ACC112 (cell line): ENCODE results near the gene NRF1.

Experiments
- H2AFZ ChIP-seq: fragments of 200-600 bp; sonication (generic); one replicate; pipeline ENCODE4 v1.6.0; 2017; ENCODE audit warnings: antibody characterized with exemption, low read length; ENCODE audit not compliant: unreplicated experiment
- H3K27ac ChIP-seq: fragments of 200-600 bp; sonication (generic); 2 replicates; pipeline ENCODE4 v1.5.1; 2014; ENCODE audit warnings: low read depth, mild to moderate bottlenecking, antibody characterized with exemption, low read length, moderate library complexity
- H3K27me3 ChIP-seq: fragments of 200-600 bp; sonication (generic); 2 replicates; pipeline ENCODE4 v1.6.1; 2014; ENCODE audit warnings: mild to moderate bottlenecking, antibody characterized with exemption, low read length, moderate library complexity, mixed read lengths; ENCODE audit not compliant: insufficient read depth
- H3K36me3 ChIP-seq: fragments of 200-600 bp; sonication (generic); 2 replicates; pipeline ENCODE4 v1.6.1; 2016; ENCODE audit warnings: mild to moderate bottlenecking, antibody characterized with exemption, low read length, moderate library complexity, mixed read lengths; ENCODE audit not compliant: insufficient read depth
- H3K4me1 ChIP-seq: fragments of 200-600 bp; sonication (generic); one replicate; pipeline ENCODE4 v1.6.1; 2016; ENCODE audit warnings: low read length, mixed read lengths; ENCODE audit not compliant: insufficient read depth, unreplicated experiment, control insufficient read depth
- H3K4me3 ChIP-seq: fragments of 200-600 bp; sonication (generic); 2 replicates; pipeline ENCODE4 v1.5.1; 2014; ENCODE audit warnings: mild to moderate bottlenecking, low read depth, low read length
- H3K79me2 ChIP-seq: fragments of 200-600 bp; sonication (generic); one replicate; pipeline ENCODE4 v1.6.0; 2016; ENCODE audit warnings: low read length; ENCODE audit not compliant: control insufficient read depth, unreplicated experiment, insufficient read depth

The NRF1 gene

DNA sequence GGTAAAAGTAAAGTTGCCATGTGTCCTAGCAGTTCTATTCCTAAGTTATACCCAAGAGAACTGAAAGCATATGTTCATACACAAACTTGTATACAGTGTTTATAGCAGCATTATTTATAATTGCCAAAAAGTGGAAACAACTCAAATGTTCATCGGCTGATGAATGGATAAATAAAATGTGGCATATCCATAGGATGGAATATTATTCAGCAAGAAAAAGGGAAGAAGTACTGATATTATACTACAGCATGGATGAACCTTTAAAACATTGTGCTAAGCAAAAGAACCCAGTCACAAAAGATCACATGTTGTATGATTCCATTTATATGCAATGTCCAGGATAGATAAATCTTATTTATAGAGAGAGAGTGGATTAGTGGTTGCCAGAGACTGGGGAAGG is 68.9 kb downstream of the NRF1 start:
- no peak overlapping the region for H3K27ac ChIP-seq
- peaks cover 5% of the 10 kb centered on the region for H3K36me3 ChIP-seq
- no peaks in the 10 kb centered on the region for H3K27me3 ChIP-seq
- no peak overlapping the region for H2AFZ ChIP-seq
- H3K4me3 ChIP-seq = no peak overlapping the region
- no peaks in the 10 kb centered on the region for H3K4me1 ChIP-seq
- no peaks in the 10 kb centered on the region for H3K79me2 ChIP-seq

DNA sequence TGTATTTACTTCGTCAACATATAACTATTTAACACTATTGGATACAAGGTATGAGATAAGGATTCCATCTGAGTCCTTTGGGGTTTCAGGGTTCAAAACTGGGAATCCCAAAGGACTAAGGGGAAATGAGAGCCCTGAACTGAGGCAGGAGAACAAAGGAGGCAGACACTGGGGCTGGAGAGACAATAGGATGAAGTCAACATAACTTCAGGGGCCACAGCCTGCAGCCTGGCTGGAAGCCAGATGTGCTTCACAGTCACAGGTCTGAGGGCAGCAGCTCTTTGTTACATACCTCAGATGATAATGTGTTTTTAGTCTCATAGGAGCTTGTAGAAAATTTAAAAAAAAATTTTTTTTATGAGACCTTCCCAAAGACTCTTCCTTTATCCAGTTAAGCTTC is 73.3 kb downstream of the NRF1 start:
- Histone ChIP-seq H3K27me3 (no peaks in the 10 kb centered on the region), H2AFZ (no peak overlapping the region), H3K27ac (no peak overlapping the region), H3K4me3 (no peak overlapping the region), H3K79me2 (no peaks in the 10 kb centered on the region), H3K4me1 (no peaks in the 10 kb centered on the region), H3K36me3 (no peaks in the 10 kb centered on the region)

DNA sequence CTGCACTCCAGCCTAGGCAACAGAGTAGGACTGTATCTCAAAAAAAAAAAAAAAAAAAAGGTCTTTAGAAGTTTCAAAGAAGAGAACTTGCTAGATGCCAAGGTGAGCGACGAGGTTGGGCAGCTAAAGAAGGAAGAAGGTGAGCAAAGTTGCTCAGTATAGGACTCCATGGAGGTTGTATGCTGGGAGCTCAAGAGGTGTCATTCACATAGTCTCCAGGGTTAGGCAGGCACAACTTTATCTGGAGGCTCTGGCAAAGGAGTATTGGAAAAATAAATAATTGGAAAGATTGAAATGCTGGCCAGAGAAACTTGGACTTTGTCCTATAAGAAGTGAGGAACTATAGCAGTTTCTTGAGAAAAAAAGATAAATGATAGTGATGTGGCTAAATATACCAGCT is 74.5 kb downstream of the NRF1 start:
- no peaks in the 10 kb centered on the region for H3K27me3 ChIP-seq
- H3K79me2 ChIP-seq = no peaks in the 10 kb centered on the region
- no peaks in the 10 kb centered on the region for H3K4me1 ChIP-seq
- no peak overlapping the region for H3K27ac ChIP-seq
- no peaks in the 10 kb centered on the region for H3K36me3 ChIP-seq
- H2AFZ ChIP-seq = no peak overlapping the region
- no peak overlapping the region for H3K4me3 ChIP-seq

DNA sequence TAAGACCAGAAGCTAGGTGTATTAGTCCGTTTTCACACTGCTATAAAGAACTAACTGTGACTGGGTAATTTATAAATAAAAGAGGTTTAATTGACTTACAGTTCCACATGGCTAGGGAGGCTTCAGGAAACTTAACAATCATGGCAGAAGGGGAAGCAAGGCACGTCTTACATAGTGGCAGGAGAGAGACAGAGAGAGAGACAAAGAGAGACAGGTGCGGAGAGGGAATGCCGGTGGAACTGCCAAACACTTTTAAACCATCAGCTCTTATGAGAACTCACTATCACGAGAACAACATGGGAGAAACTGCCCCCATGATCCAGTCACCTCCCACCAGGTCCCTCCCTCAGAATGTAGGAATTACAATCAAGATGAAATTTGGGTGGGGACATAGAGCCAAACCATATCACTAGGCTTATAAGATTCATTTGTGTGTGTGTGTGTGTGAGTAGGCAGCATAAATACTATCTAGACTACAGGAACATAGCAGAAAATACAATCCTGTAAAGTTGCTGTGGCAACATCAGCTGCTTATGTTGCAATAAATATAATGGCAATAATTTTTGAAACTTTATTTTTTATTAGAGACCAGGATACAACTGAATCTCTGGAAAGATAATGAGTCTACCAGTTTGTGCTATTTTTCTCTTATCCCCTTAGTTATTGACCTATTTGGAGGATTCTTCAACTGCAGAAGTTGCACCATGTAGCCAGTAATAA is 77.1 kb downstream of the NRF1 start:
- H3K79me2 ChIP-seq = no peaks in the 10 kb centered on the region
- H3K4me3 ChIP-seq = no peak overlapping the region
- no peaks in the 10 kb centered on the region for H3K27me3 ChIP-seq
- H3K36me3 ChIP-seq = no peaks in the 10 kb centered on the region
- no peak overlapping the region for H2AFZ ChIP-seq
- H3K27ac ChIP-seq = no peak overlapping the region
- H3K4me1 ChIP-seq = no peaks in the 10 kb centered on the region

DNA sequence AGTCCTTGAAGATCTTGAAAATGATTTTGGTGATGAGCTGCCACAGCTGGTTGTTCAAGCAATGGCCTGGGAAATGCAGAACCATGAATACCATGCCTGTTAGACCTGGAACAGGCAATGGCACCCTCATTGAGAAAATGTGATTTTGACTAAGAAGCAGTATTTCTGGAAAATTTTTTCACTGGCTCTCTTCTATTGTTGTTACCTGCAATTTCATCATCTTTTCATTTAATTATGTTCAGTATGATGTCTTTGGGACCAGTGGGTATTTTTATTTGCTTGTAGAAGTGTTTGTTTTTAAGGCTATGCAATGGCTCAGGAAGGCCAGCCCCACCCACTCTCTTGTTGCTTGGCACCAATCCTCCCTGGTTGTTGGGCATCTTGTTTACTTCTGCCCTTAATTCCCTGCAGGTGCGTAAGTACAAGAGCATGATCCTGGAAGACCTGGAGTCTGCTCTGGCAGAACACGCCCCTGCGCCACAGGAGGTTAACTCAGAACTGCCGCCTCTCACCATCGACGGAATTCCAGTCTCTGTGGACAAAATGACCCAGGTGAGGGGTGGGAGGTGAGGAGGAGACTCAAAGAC is 78.6 kb downstream of the NRF1 start:
- Histone ChIP-seq H3K4me1 (no peaks in the 10 kb centered on the region), H2AFZ (no peak overlapping the region), H3K36me3 (no peaks in the 10 kb centered on the region), H3K4me3 (no peak overlapping the region), H3K79me2 (no peaks in the 10 kb centered on the region), H3K27me3 (no peaks in the 10 kb centered on the region), H3K27ac (no peak overlapping the region)

DNA sequence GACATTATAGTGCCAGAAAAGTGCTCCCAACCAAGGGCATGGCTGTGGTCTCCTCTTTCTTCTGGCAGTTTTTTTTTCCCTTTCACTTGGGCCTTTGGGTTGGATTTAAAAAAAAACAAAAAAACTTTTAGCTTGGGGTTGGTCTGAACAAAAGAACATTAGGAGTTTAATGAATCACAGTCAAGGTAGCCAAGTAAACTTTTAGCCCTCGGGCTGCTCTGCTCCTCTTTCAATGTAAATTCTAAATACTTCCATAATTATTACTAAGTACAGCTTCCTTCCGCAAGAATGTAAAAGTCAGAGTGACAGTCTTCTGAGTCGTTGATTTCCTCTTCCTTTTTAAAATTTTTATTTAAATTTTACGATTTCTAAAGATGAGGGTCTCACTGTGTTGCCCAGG is 79.2 kb downstream of the NRF1 start:
- H3K27ac ChIP-seq = no peak overlapping the region
- no peak overlapping the region for H2AFZ ChIP-seq
- H3K36me3 ChIP-seq = no peaks in the 10 kb centered on the region
- H3K4me3 ChIP-seq = no peak overlapping the region
- H3K79me2 ChIP-seq = no peaks in the 10 kb centered on the region
- H3K27me3 ChIP-seq = no peaks in the 10 kb centered on the region
- no peaks in the 10 kb centered on the region for H3K4me1 ChIP-seq

DNA sequence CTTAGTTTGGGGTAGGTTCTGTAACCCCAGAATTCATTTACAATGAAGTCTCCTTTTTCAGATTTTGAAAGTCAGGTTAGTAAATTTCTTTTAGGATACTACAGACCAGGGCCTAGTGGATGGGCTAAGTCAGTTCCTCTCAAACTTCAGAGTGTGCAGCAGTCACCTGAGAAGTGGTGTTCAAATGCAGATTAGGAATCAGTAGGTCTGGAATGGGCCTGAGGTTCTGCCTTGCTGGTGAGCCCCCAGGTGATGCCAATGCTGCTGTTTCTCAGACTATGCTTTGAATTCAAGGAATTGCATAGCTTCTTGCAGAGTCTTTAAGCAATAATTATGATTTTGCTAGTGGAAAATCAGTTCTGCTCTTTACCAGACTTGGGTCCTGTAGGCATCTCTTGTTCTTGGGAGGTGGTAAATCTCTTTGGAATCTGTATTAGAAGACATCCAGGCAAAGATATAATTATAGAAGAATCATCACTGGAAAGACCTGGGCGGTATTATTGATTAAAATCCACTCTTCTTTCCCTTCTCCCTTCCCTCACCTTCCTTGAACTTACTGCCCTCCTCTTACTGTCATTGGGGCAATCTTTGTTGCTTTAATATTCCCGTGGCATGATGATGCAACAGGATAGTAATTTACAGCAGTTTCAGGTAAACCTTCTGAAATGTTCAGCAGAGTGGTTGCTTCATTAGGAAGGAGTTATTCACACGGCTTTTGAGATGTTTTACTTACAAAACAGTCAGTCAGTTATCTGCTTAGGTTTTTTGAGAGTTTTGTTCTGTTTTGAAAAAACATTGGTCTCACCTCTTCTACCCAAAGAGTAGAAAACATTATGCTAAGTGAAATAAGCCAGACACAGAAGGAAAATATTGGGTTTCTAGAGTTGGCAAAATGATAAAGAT is 87.2 kb downstream of the NRF1 start:
- H3K4me3 ChIP-seq = no peak overlapping the region
- no peak overlapping the region for H3K27ac ChIP-seq
- no peaks in the 10 kb centered on the region for H3K36me3 ChIP-seq
- no peaks in the 10 kb centered on the region for H3K27me3 ChIP-seq
- no peaks in the 10 kb centered on the region for H3K79me2 ChIP-seq
- H3K4me1 ChIP-seq = no peaks in the 10 kb centered on the region
- no peak overlapping the region for H2AFZ ChIP-seq

DNA sequence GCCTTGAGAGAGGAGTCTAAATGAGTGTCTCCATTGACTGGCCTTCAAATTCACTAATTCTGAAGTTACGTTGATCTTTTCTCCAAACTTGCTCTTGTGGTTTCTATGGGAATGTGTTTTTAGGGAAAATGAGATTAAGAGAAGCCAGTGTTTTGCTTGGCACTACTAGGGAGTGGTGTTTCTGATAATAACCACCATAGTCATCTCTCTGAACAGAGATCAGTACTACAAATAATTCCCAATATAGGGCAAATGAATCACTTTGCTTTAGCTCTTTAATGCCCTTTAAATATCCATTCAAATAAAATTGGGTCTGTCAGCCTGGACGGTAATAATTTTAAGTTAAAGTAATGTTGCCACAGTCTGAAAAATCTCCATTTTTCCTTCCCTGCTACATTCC is 90.8 kb downstream of the NRF1 start:
- Histone ChIP-seq H2AFZ (no peak overlapping the region), H3K4me3 (no peak overlapping the region), H3K79me2 (no peaks in the 10 kb centered on the region), H3K36me3 (no peaks in the 10 kb centered on the region), H3K27ac (no peak overlapping the region), H3K4me1 (no peaks in the 10 kb centered on the region), H3K27me3 (no peaks in the 10 kb centered on the region)

DNA sequence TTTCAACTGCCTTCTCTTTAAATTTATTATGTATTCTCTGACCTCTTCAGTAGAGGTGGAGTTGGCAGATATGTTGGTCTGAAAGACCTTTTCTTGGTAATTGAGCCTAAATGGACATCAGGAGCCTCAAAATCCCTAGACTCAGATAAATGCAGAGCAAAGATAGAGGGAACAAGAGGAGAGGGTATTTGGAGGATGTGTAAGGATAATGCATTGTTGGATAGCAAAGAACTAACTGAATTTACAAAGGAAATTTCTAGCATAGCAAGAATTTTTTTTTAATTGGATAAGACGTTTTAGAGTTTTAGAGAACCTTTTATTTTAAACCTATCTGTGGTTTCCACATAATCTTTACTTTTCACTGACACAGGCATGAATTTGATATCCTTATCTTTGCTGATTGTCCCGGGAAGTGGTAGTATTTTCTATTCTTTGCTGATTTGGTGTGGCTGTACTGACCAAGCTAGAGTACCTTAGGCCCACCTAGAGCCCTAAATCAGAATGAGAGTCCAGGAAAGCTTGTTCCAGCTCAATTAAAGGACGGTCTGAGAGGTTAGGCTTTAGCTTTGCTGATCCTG is 91.3 kb downstream of the NRF1 start:
- Histone ChIP-seq H3K4me3 (no peak overlapping the region), H3K79me2 (no peaks in the 10 kb centered on the region), H3K27ac (no peak overlapping the region), H2AFZ (no peak overlapping the region), H3K4me1 (no peaks in the 10 kb centered on the region), H3K36me3 (no peaks in the 10 kb centered on the region), H3K27me3 (no peaks in the 10 kb centered on the region)

DNA sequence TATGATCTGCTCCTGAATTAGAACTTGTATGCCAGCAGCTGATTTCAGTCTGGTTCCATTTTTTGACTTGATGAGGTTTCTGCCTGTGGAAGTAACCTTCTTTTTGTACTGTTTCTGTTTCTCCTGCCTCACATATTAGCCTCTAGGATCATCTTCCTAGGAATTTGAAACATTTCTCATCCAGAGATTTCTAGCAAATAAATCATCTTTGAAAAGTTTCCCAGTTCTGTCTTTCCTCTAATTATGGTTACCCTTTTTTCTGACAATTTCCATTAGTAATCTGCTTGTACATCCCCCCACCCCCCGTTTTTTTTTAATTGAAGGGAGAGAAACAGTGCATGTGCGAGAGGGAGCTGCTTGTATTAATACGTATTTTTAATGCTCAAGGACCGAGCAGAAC is 92.2 kb downstream of the NRF1 start:
- no peaks in the 10 kb centered on the region for H3K27me3 ChIP-seq
- no peaks in the 10 kb centered on the region for H3K4me1 ChIP-seq
- H3K36me3 ChIP-seq = no peaks in the 10 kb centered on the region
- H3K27ac ChIP-seq = no peak overlapping the region
- no peak overlapping the region for H3K4me3 ChIP-seq
- no peak overlapping the region for H2AFZ ChIP-seq
- H3K79me2 ChIP-seq = no peaks in the 10 kb centered on the region
